K562 (cell line): ENCODE results near the gene PRSS37. TPM values are rescaled to one million over a fixed set of nuclear protein-coding genes. Genes with fewer than 3 reads are reported as not detected.

Experiments used
- ATAC-seq: fragments of 200-7000 bp; cut with Tn5 transposase; 3 replicates; pipeline ENCODE4 v1.9.1; 2020; ENCODE audit warnings: moderate library complexity
- Bru-seq: library from RNA; stranded (reverse); fragments of 400-500 nt; gene quantifications from one replicate; lab custom pipeline; 2021; lab: Mats Ljungman, UMichigan
- BruChase-seq, 2 experiments: library from RNA; stranded (reverse); fragments of 400-500 nt; gene quantifications; one replicate each; lab custom pipeline; 2021; lab: Mats Ljungman, UMichigan
- BruUV-seq: library from RNA; stranded (reverse); fragments of 400-500 nt; replicated peaks from 2 replicates; lab custom pipeline; 2021; lab: Mats Ljungman, UMichigan
- CTCF ChIA-PET: fragments of 300-600 bp; formaldehyde crosslinking; extraction: SDS; loops from one replicate; lab custom pipeline; 2021; ENCODE audit warnings: low intra/inter-chr PET ratio; lab: Yijun Ruan, JAX
- POLR2A ChIA-PET: fragments of 300-600, 350-650 bp; sonication (Branson Sonifier 250); formaldehyde crosslinking; extraction: SDS; loops from one replicate; lab custom pipeline; 2021; ENCODE audit warnings: antibody characterized with exemption, inconsistent platforms; lab: Yijun Ruan, JAX
- DNase-seq, 4 experiments: peaks; one replicate each; pipeline versions ENCODE4 v3.0.0 to v3.0.0-alpha.2; 2011 to 2018; ENCODE audit warnings: low spot score in 3 of 4, mixed read lengths in 3 of 4; ENCODE audit errors: extremely low read depth in 1 of 4
- FAIRE-seq: peaks from 2 replicates; lab custom pipeline; 2011; peaks lifted over from hg19 to GRCh38; lab: Jason Lieb, UNC
- H2AFZ ChIP-seq: 2 replicates; pipeline ENCODE4 v1.6.0; 2011; ENCODE audit warnings: low read depth, low read length, control low read depth, inconsistent platforms
- H3K27ac ChIP-seq: fragments of 200-600 bp; 3 replicates; pipeline ENCODE4 v1.8.0; 2011; ENCODE audit warnings: low read depth, mild to moderate bottlenecking, control low read depth, inconsistent platforms, low read length, moderate library complexity, mixed read lengths; ENCODE audit errors: extremely low read depth
- H3K27me3 ChIP-seq, 2 experiments: fragments of 300-600 bp in 1 of 2; 2 replicates in 1 of 2; 3 replicates in 1 of 2; pipeline versions ENCODE4 v1.6.0 to v1.8.0; 2011; ENCODE audit warnings: inconsistent platforms in 2 of 2, low read length in 2 of 2, mild to moderate bottlenecking in 1 of 2, mixed read lengths in 1 of 2, moderate library complexity in 1 of 2; ENCODE audit not compliant: control insufficient read depth in 2 of 2, insufficient read depth in 2 of 2
- H3K36me3 ChIP-seq: fragments of 300-600 bp; 3 replicates; pipeline ENCODE4 v1.8.0; 2011; ENCODE audit warnings: mild to moderate bottlenecking, low read length, inconsistent platforms; ENCODE audit not compliant: control insufficient read depth, insufficient read depth
- H3K4me1 ChIP-seq, 2 experiments: fragments of 200-600 bp in 1 of 2; replicated peaks in 1 of 2; 2 replicates in 1 of 2; 3 replicates in 1 of 2; pipeline versions ENCODE4 v1.5.1 to v1.8.0; 2011; ENCODE audit warnings: inconsistent platforms in 2 of 2, low read length in 2 of 2, mild to moderate bottlenecking in 1 of 2, mixed read lengths in 1 of 2, moderate library complexity in 1 of 2; ENCODE audit not compliant: control insufficient read depth in 2 of 2, insufficient read depth in 2 of 2
- H3K4me2 ChIP-seq: 2 replicates; pipeline ENCODE4 v1.6.1; 2011; ENCODE audit warnings: low read length, control low read depth, inconsistent platforms, mixed read lengths; ENCODE audit not compliant: insufficient read depth
- H3K4me3 ChIP-seq: fragments of 200-600 bp; sonication (generic), shearing (Covaris generic); 2 replicates; pipeline ENCODE4 v1.5.1; 2016; ENCODE audit warnings: control low read depth, inconsistent platforms
- H3K79me2 ChIP-seq: fragments of 200-600 bp; 3 replicates; pipeline ENCODE4 v1.8.0; 2011; ENCODE audit warnings: low read length, inconsistent platforms; ENCODE audit not compliant: control insufficient read depth, insufficient read depth
- H3K9ac ChIP-seq, 2 experiments: 2 replicates each; pipeline versions ENCODE4 v1.6.0 to v1.6.1; 2011; ENCODE audit warnings: low read depth in 2 of 2, low read length in 2 of 2, control low read depth in 1 of 2, inconsistent platforms in 1 of 2, mild to moderate bottlenecking in 1 of 2, mixed read lengths in 1 of 2; ENCODE audit not compliant: insufficient read depth in 1 of 2
- H3K9me1 ChIP-seq: one replicate; pipeline ENCODE4 v1.6.0; 2011; ENCODE audit warnings: inconsistent platforms, mild to moderate bottlenecking, low read length, moderate library complexity; ENCODE audit not compliant: control insufficient read depth, insufficient read depth
- H3K9me3 ChIP-seq: replicated peaks from 2 replicates; pipeline ENCODE4 v1.5.1; 2011; ENCODE audit warnings: low read depth, low read length, inconsistent platforms; ENCODE audit not compliant: control insufficient read depth, insufficient read depth
- H4K20me1 ChIP-seq: replicated peaks from 2 replicates; pipeline ENCODE4 v1.6.1; 2011; ENCODE audit warnings: low read length, inconsistent platforms, mixed read lengths; ENCODE audit not compliant: control insufficient read depth, insufficient read depth
- ATF7 ChIP-seq: fragments of 450-650 bp; IDR thresholded peaks from 2 replicates; pipeline ENCODE4 v1.7.1; 2014; ENCODE audit warnings: mild to moderate bottlenecking, moderate library complexity
- GABPB1 ChIP-seq: sonication (generic); formaldehyde crosslinking; IDR thresholded peaks from 2 replicates; pipeline ENCODE4 v1.8.0; 2022; ENCODE audit warnings: mild to moderate bottlenecking, missing genetic modification reagents
- IRF2 ChIP-seq: sonication (generic); formaldehyde crosslinking; IDR thresholded peaks from 2 replicates; pipeline ENCODE4 v1.8.1; 2022; ENCODE audit warnings: mild to moderate bottlenecking, missing genetic modification reagents
- PHB ChIP-seq: fragments of 250-450 bp; sonication (Bioruptor Pico); IDR thresholded peaks from 2 replicates; pipeline ENCODE4 v1.5.0; 2021
- RAD51 ChIP-seq: fragments of 450-650 bp; IDR thresholded peaks from 2 replicates; pipeline ENCODE4 v1.7.1; 2016; ENCODE audit warnings: low read depth, mild to moderate bottlenecking, borderline replicate concordance
- RBM39 ChIP-seq: fragments of 200-400 bp; formaldehyde crosslinking; optimal IDR thresholded peaks from 2 replicates; pipeline ENCODE3; 2018; ENCODE audit warnings: low read depth, low read length
- RFX7 ChIP-seq: fragments of 250-450 bp; sonication (Bioruptor Pico); IDR thresholded peaks from 2 replicates; pipeline ENCODE4 v1.5.1; 2021; ENCODE audit warnings: mild to moderate bottlenecking
- ZNF507 ChIP-seq: conservative IDR thresholded peaks from 2 replicates; pipeline ENCODE4 v1.6.1; 2017; ENCODE audit warnings: missing genetic modification characterization, missing compliant biosample characterization
- in situ Hi-C: fragments of 300-500 bp; cut with MboI; formaldehyde crosslinking; loops from 4 replicates; pipeline ENCODE4 v1.15.0; 2018; ENCODE audit warnings: inconsistent platforms, mixed read lengths
- intact Hi-C: fragments of 100-400 bp; cut with micrococcal nuclease; formaldehyde crosslinking; loops from 2 replicates; pipeline ENCODE4 v1.14.2; 2022
- long read RNA-seq, 3 experiments: library from polyadenylated mRNA in 2 of 3; library from RNA in 1 of 3; unstranded in 2 of 3; stranded (forward) in 1 of 3; transcript quantifications; one replicate each; pipeline ENCODE4 v2.0.0, GENCODE V29; 2019 to 2022
- polyA minus RNA-seq, 3 experiments: library from RNA; depleted of rRNA, polyadenylated mRNA; stranded (reverse); fragments of >200 nt; gene quantifications; 2 replicates each; pipeline ENCODE4 v1.2.3, GENCODE V29; 2011
- polyA plus RNA-seq, 8 experiments: library from polyadenylated mRNA; depleted of rRNA in 4 of 8; stranded (reverse) in 5 of 8; unstranded in 3 of 8; fragments of >200 nt; fragmentation: Nextera tagmentation in 2 of 8; fragmentation: Illumina TruSeq in 1 of 8; extraction: Ambion mirVana in 2 of 8; extraction: Trizol in 1 of 8; gene quantifications; 2 replicates each; pipeline versions ENCODE4 v1.2.1 to v1.2.3, GENCODE V29; 2011 to 2014; ENCODE audit warnings: inconsistent platforms in 1 of 8, missing spikeins in 1 of 8
- total RNA-seq, 7 experiments: library from RNA; depleted of rRNA in 6 of 7; stranded (reverse); fragments of >200 nt in 6 of 7; fragmentation: Illumina TruSeq in 2 of 7; extraction: Trizol in 2 of 7; gene quantifications; 2 replicates each; pipeline versions ENCODE4 v1.2.1 to v1.2.3, GENCODE V29; 2011 to 2021; ENCODE audit warnings: low replicate concordance in 1 of 7

Gene PRSS37, protein sequence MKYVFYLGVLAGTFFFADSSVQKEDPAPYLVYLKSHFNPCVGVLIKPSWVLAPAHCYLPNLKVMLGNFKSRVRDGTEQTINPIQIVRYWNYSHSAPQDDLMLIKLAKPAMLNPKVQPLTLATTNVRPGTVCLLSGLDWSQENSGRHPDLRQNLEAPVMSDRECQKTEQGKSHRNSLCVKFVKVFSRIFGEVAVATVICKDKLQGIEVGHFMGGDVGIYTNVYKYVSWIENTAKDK
- not detected in 2 replicates for total RNA-seq (2011; cell fraction: chromatin; rRNA removed; ENCODE audit: low replicate concordance)
- not detected in 2 replicates for total RNA-seq (2011; cell fraction: nucleolus; rRNA removed)
- total RNA-seq (2011; cell fraction: nucleoplasm; rRNA removed) = 0.29 TPM in 1 of 2 replicates, not detected in the other
- total RNA-seq (2014; rRNA removed) = not detected in 2 replicates
- not detected in 2 replicates for total RNA-seq (2014; rRNA removed; fragmentation: Illumina TruSeq; extraction: Trizol)
- total RNA-seq (2015; rRNA removed; fragmentation: Illumina TruSeq; extraction: Trizol) = not detected in 2 replicates
- not detected in 2 replicates for total RNA-seq (2021)
- not detected in 2 replicates for polyA plus RNA-seq (2011; rRNA removed)
- polyA plus RNA-seq (2011; cell fraction: cytosol; rRNA removed) = not detected in 2 replicates
- polyA plus RNA-seq (2011; cell fraction: nucleus; rRNA removed) = not detected in 2 replicates
- 0.09 and 0.17 TPM in 2 replicates for polyA plus RNA-seq (2012)
- polyA plus RNA-seq (2014; fragmentation: Illumina TruSeq; extraction: Trizol) = not detected in 2 replicates
- polyA plus RNA-seq (2014; fragmentation: Nextera tagmentation; extraction: Ambion mirVana) = not detected
- not detected in 2 replicates for polyA plus RNA-seq (2014; rRNA removed)
- not detected in 2 replicates for polyA minus RNA-seq (2011; rRNA and poly(A)+ RNA removed)
- not detected in 2 replicates for polyA minus RNA-seq (2011; cell fraction: cytosol; rRNA and poly(A)+ RNA removed)
- not detected in 2 replicates for polyA minus RNA-seq (2011; cell fraction: nucleus; rRNA and poly(A)+ RNA removed)
- not detected for Bru-seq, nascent RNA
- BruChase-seq, experiment 1, labeled RNA remaining after a 2-hour chase = not detected
- BruChase-seq, experiment 2, labeled RNA remaining after a 6-hour chase = not detected
- long read RNA-seq, experiment 1 = 0 reads
- long read RNA-seq, experiment 2 = 0 reads
- long read RNA-seq, experiment 3 = 0 reads

DNA sequence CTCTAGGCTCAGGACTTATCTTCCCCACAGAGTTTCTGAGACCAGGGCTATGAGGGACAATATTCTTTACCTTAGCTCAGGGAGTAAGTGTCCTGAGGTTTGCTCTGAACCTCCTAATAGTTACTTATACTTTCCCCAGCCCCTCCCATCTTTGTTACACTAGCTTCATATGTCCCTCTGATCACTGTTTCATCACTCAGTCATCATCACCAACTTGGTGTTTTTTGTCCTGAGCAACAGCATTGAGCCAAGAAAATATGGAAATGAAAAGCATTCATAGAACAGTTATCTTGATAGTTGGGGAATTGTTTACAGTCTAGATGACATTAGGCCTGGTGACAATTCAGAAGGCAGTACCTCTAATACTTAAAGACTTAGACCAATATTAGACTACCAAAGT, at the start of gene PRSS37:
Gene PRSS37 (minus strand): TSS at position 101 of the 400 bp plus-strand sequence. CDS start 436 bp downstream, outside the sequence.
- Histone ChIP-seq H3K4me2 (no peak within 1 kb of the TSS), H3K9me3 (no peaks in the 10 kb centered on the region), H3K9ac (no peak within 1 kb of the TSS), H4K20me1 (no peaks in the 10 kb centered on the region), H3K27ac (no peak within 1 kb of the TSS), H3K4me3 (no peak within 1 kb of the TSS), H2AFZ (no peak within 1 kb of the TSS), H3K36me3 (no peaks in the 10 kb centered on the region), H3K79me2 (no peaks in the 10 kb centered on the region), H3K27me3 (no peaks in the 10 kb centered on the region), H3K9me1 (no peaks in the 10 kb centered on the region), H3K4me1 (peaks cover 0 to 6% of the 10 kb centered on the region in 2 experiments; a peak in 3 of 5 replicates)
- in situ Hi-C loops (no loop called here), intact Hi-C loops (no loop called here)
- POLR2A ChIA-PET = no interaction called here
- FAIRE-seq (no peak), DNase-seq (no peak), ATAC-seq (no peak)
- CTCF ChIA-PET = no interaction called here
- BruUV-seq = no TSS peak
- no peak for TF ChIP-seq RBM39
- no peak for TF ChIP-seq ATF7
- TF ChIP-seq PHB (CRISPR knock-in tag) = no peak
- TF ChIP-seq RAD51 = no peak
- TF ChIP-seq RFX7 (CRISPR knock-in tag) = no peak
- no peak for TF ChIP-seq IRF2 (CRISPR knock-in tag)
- TF ChIP-seq GABPB1 (CRISPR knock-in tag) = no peak
- TF ChIP-seq ZNF507 = no peak
